Measurements from ENCODE around the gene IRF8.

IRF8 gene

GRCh38 chr16:85946541-85947124 is 47.7 kb downstream of the IRF8 start:
- no peak for TF ChIP-seq CTCF (IDR thresholded peaks at IDR 0.05; ENCODE audit: insufficient read depth, low read length, poor library complexity, severe bottlenecking)
- Histone ChIP-seq H3K36me3 (ENCODE audit: control insufficient read depth, insufficient read depth, low read length) (no peaks in the 10 kb centered on the region), H3K4me3 (replicated peaks; ENCODE audit: low read depth, low read length) (no peak overlapping the region), H3K27me3 (replicated peaks; ENCODE audit: control insufficient read depth, insufficient read depth, low read length) (no peaks in the 10 kb centered on the region)
- no peak for DNase-seq (ENCODE audit: extremely low read depth, insufficient read length)

DNA sequence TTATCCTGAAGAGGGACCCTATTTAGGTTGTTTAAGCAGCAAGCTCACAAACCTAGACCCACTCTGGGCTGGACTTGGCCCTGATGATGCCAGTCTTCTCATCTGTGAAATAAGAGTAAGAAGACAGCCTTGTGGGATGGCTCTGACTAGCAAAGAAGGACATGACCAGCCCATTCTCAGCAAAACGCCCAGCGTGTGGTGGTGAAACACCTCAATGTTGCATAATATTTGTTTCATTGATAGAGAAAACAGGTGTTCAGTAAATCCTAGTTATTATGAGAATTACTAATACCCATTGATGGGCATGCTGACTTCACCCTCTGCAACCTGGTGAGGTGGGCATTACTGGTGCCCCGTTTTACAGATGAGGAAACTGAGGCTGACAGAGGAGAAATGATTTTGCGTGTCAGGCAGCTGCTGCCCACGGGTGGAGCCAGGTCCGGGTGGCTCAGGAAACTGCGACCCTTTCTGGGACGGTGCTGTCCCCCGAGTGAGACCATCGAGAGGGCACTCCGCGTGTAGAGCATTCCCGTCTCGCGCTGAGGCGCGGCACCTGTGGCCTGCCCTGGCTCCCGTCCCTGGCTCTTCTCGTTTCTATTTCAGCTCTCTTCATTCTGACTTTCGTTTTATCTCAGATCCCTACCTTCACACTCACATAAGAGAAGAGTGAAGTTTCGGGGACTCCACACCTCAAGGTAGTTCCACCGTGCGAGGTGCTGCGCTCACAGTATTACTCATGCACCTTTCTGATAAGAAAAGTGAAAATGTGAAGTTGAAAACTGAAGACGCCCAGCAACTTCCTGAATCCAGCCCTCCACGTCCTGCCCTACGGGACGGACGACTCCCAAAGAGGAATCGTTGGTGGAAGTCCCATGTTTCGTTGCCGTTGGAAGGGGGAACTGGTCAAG is 48.5 kb downstream of the IRF8 start:
- Histone ChIP-seq H3K36me3 (ENCODE audit: control insufficient read depth, insufficient read depth, low read length) (no peaks in the 10 kb centered on the region), H3K4me3 (replicated peaks; ENCODE audit: low read depth, low read length) (peak overlapping the region; percentile 57), H3K27me3 (replicated peaks; ENCODE audit: control insufficient read depth, insufficient read depth, low read length) (no peaks in the 10 kb centered on the region)
- TF ChIP-seq CTCF (IDR thresholded peaks at IDR 0.05; ENCODE audit: insufficient read depth, low read length, poor library complexity, severe bottlenecking), result no peak
- DNase-seq (ENCODE audit: extremely low read depth, insufficient read length), result peak; percentile 83

- DNase-seq (ENCODE audit: extremely low read depth, insufficient read length), result no peak
- Histone ChIP-seq H3K36me3 (ENCODE audit: control insufficient read depth, insufficient read depth, low read length) (no peaks in the 10 kb centered on the region), H3K27me3 (replicated peaks; ENCODE audit: control insufficient read depth, insufficient read depth, low read length) (no peaks in the 10 kb centered on the region), H3K4me3 (replicated peaks; ENCODE audit: low read depth, low read length) (peak overlapping the region; percentile 57)
- TF ChIP-seq CTCF (IDR thresholded peaks at IDR 0.05; ENCODE audit: insufficient read depth, low read length, poor library complexity, severe bottlenecking), result no peak
These were observed 49.2 kb downstream of the IRF8 start for GRCh38 chr16:85948138-85948509.

- no peaks in the 10 kb centered on the region for H3K36me3 ChIP-seq (ENCODE audit: control insufficient read depth, insufficient read depth, low read length)
- no peak for TF ChIP-seq CTCF (IDR thresholded peaks at IDR 0.05; ENCODE audit: insufficient read depth, low read length, poor library complexity, severe bottlenecking)
- H3K4me3 ChIP-seq (replicated peaks; ENCODE audit: low read depth, low read length), result no peak overlapping the region; the same call in 1 of the 2 replicates
- no peaks in the 10 kb centered on the region for H3K27me3 ChIP-seq (replicated peaks; ENCODE audit: control insufficient read depth, insufficient read depth, low read length)
- DNase-seq (ENCODE audit: extremely low read depth, insufficient read length), result peak; percentile 61
These were observed 49.8 kb downstream of the IRF8 start for GRCh38 chr16:85948616-85949265.

GRCh38 chr16:85950136-85950918 is 51.4 kb downstream of the IRF8 start:
- DNase-seq (ENCODE audit: extremely low read depth, insufficient read length), result no peak
- H3K27me3 ChIP-seq (replicated peaks; ENCODE audit: control insufficient read depth, insufficient read depth, low read length), result no peaks in the 10 kb centered on the region
- H3K36me3 ChIP-seq (ENCODE audit: control insufficient read depth, insufficient read depth, low read length), result no peaks in the 10 kb centered on the region
- no peak for TF ChIP-seq CTCF (IDR thresholded peaks at IDR 0.05; ENCODE audit: insufficient read depth, low read length, poor library complexity, severe bottlenecking)
- H3K4me3 ChIP-seq (replicated peaks; ENCODE audit: low read depth, low read length), result no peak overlapping the region
